ENCODE results near the gene IL4I1. TPM values are rescaled to one million over a fixed set of nuclear protein-coding genes. Genes with fewer than 3 reads are reported as not detected.

The IL4I1 gene
- total and polyA plus RNA-seq, 2 of the 8 experiments (the other 6 are each of a cell fraction or from before 2014, with no cell fraction given) = 0.41 to 0.76 TPM

DNA sequence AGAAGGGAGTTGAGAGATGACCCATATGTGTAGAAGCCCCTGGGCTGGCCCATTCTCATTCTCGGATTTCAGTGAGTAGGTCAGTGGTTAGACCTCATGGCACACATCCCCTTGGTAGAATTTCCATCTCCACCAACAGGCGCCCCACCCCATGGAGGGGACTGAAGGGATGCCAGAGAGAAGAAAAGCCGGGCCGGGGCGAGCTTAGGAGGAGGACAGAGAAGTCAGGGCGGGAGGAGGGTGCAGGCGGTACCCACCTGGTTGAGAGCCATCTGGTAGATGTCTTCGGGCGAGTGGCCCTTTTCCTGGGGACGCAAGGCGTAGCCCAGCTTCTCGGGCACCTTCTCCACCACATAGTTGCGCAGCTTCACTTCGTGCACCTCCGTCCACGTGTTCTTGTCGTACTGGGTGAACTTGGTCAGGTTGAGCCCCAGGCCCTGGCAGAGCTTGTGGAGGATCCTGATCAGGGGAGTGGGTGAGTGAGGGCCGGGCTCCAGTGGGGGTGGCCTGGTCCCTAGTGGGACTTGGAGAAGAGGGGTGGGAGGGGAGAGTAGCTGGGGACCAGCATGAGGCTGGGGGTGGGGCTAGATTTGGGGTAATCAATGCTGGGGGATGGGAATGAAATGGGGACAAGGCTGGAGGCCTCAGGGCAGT is 2.5 kb downstream of the IL4I1 start:
- H3K4me1 ChIP-seq (replicated peaks in 1 of 4; ENCODE audit: control insufficient read depth in 3 of 4, insufficient read depth in 4 of 4, low read length in 3 of 4) = peaks cover 0 to 15% (median 8%) of the 10 kb centered on the region in 4 experiments; a peak in 5 of 7 replicates
- H3K14ac ChIP-seq (ENCODE audit: insufficient read length) = no peak overlapping the region
- no peak overlapping the region for H3K4me2 ChIP-seq (ENCODE audit: insufficient read depth in 1 of 2, low read depth in 2 of 2, low read length in 2 of 2)
- H2BK15ac ChIP-seq (ENCODE audit: low read length) = no peak overlapping the region
- H2BK12ac ChIP-seq (ENCODE audit: low read depth, low read length) = no peak overlapping the region
- H3K4ac ChIP-seq (replicated peaks; ENCODE audit: insufficient read length, low read depth, low read length) = no peak overlapping the region
- no peak overlapping the region for H3K27ac ChIP-seq (ENCODE audit: low read depth, low read length)
- no peak overlapping the region for H3K18ac ChIP-seq (ENCODE audit: extremely low read depth, low read length)
- DNase-seq (ENCODE audit: low read depth in 1 of 2, low spot score in 2 of 2) (no peak), FAIRE-seq (no peak)
- ChIA-PET POLR2A (ENCODE audit: partially characterized antibody) (interaction anchor here (1.2 to 9.5 kb wide), 8 partner anchors 13 to 35 kb away, joined by 3 to 82 read pairs (median 5); partner anchors contain the start of genes AKT1S1, ATF5, NUP62 and TBC1D17), CTCF (ENCODE audit: partially characterized antibody) (interaction anchor here (0.6 to 2.7 kb wide), 7 partner anchors 13 to 860 kb away, joined by 3 to 15 read pairs (median 3); no protein-coding TSS in a partner anchor)
- no peak overlapping the region for H2AK5ac ChIP-seq (ENCODE audit: low read depth, low read length)
- H3K79me1 ChIP-seq (ENCODE audit: low read depth, low read length) = no peaks in the 10 kb centered on the region
- H3K23ac ChIP-seq (ENCODE audit: insufficient read length) = no peak overlapping the region
- H2BK20ac ChIP-seq (ENCODE audit: low read length) = no peak overlapping the region
- H3K27me3 ChIP-seq (replicated peaks in 1 of 4; ENCODE audit: control insufficient read depth in 3 of 4, extremely low read depth in 1 of 4, insufficient read depth in 3 of 4, low read length in 3 of 4) = peaks cover 0 to 9% (median 5%) of the 10 kb centered on the region in 4 experiments; a peak in 4 of 7 replicates
- no peak overlapping the region for H4K8ac ChIP-seq (ENCODE audit: extremely low read depth, insufficient read depth, low read length)
- H4K5ac ChIP-seq (ENCODE audit: insufficient read length, low read depth, low read length) = no peak overlapping the region
- H3K36me3 ChIP-seq (ENCODE audit: control insufficient read depth in 2 of 4, insufficient read depth in 4 of 4, low read length in 3 of 4) = peaks cover 0 to 4% (median 0%) of the 10 kb centered on the region in 4 experiments; a peak in 2 of 8 replicates
- no peak overlapping the region for H2BK5ac ChIP-seq (ENCODE audit: low read depth, low read length)
- TF ChIP-seq TBP (IDR thresholded peaks at IDR 0.05; ENCODE audit: low read depth, low read length) = no peak
- no peak for TF ChIP-seq SP2 (IDR thresholded peaks at IDR 0.05; ENCODE audit: low read length)
- TF ChIP-seq ASH2L (IDR thresholded peaks at IDR 0.05; ENCODE audit: low read length) = no peak
- TF ChIP-seq RAD21 (IDR thresholded peaks at IDR 0.05 in 1 of 2, conservative IDR thresholded peaks at IDR 0.05 in 1 of 2; ENCODE audit: low read depth in 2 of 2, low read length in 2 of 2) = no peak
- no peak for TF ChIP-seq TCF12 (IDR thresholded peaks at IDR 0.05; ENCODE audit: low read depth, low read length)
- no peak for TF ChIP-seq CBX8 (IDR thresholded peaks at IDR 0.05; ENCODE audit: borderline replicate concordance, low read depth, low read length)
- no peak for TF ChIP-seq KDM5A (IDR thresholded peaks at IDR 0.05; ENCODE audit: low read length)
- TF ChIP-seq RXRA (IDR thresholded peaks at IDR 0.05; ENCODE audit: insufficient read depth, low read depth, low read length) = no peak
- no peak overlapping the region for H2AFZ ChIP-seq (ENCODE audit: low read length)
- H4K91ac ChIP-seq (replicated peaks; ENCODE audit: insufficient read length, low read length) = no peak overlapping the region
- 93% methylated on average over 16 of the region's 18 CpGs; no CpG with 5 or more reads in 1 of the 2 experiments for WGBS, 2 experiments (ENCODE audit: extremely low coverage in 1 of 2, insufficient coverage in 1 of 2, insufficient read length in 1 of 2, insufficient replicate concordance in 2 of 2, low coverage in 1 of 2, low lambda C conversion rate in 2 of 2, missing lambda C conversion rate in 1 of 2)
- H2BK120ac ChIP-seq (replicated peaks; ENCODE audit: low read depth, low read length) = no peak overlapping the region
- peaks cover 0 to 1% of the 10 kb centered on the region in 2 experiments for H4K20me1 ChIP-seq (replicated peaks in 1 of 2; ENCODE audit: control insufficient read depth in 1 of 2, insufficient read depth in 2 of 2, low read length in 2 of 2)
- H3K4me3 ChIP-seq (ENCODE audit: extremely low read depth in 1 of 4, insufficient read depth in 2 of 4, low read depth in 3 of 4, low read length in 4 of 4) = no peak overlapping the region
- H3K9ac ChIP-seq (replicated peaks in 1 of 4; ENCODE audit: extremely low read depth in 1 of 4, low read depth in 3 of 4, low read length in 3 of 4) = no peak overlapping the region
- H3K79me2 ChIP-seq (ENCODE audit: control insufficient read depth in 1 of 2, insufficient read depth in 2 of 2, low read length in 2 of 2) = no peaks in the 10 kb centered on the region
- peaks cover 2% of the 10 kb centered on the region; the same call in 1 of the 2 replicates for H3K23me2 ChIP-seq (ENCODE audit: low read depth, low read length)
- H3K56ac ChIP-seq (replicated peaks; ENCODE audit: insufficient read length, low read depth, low read length) = no peak overlapping the region
- H3K9me3 ChIP-seq (ENCODE audit: insufficient read depth in 2 of 2, low read depth in 1 of 2, low read length in 1 of 2) = peaks cover 0 to 7% of the 10 kb centered on the region in 2 experiments; a peak in 3 of 4 replicates

All from H1 (cell line).